HFF-Myc (cell line): Measurements from ENCODE around the gene VIM.
A peak's percentile ranks its signal among the peaks of the same experiment; 100 is the strongest.

ENCODE experiments used
- DNase-seq: peaks from one replicate; pipeline ENCODE4 v3.0.0-alpha.2; 2011; ENCODE audit warnings: low read depth; ENCODE audit errors: extremely low read depth
- H3K4me3 ChIP-seq: replicated peaks from 2 replicates; pipeline ENCODE4 v1.5.1; 2011; ENCODE audit warnings: low read depth, mild to moderate bottlenecking, control low read depth, low read length
- TF ChIP-seq, protein P1 (sequence below): IDR thresholded peaks from 2 replicates; pipeline ENCODE4 v1.5.1; 2012; ENCODE audit warnings: mild to moderate bottlenecking, low read depth, low read length, control low read depth; ENCODE audit errors: missing control alignments

Gene VIM

DNA sequence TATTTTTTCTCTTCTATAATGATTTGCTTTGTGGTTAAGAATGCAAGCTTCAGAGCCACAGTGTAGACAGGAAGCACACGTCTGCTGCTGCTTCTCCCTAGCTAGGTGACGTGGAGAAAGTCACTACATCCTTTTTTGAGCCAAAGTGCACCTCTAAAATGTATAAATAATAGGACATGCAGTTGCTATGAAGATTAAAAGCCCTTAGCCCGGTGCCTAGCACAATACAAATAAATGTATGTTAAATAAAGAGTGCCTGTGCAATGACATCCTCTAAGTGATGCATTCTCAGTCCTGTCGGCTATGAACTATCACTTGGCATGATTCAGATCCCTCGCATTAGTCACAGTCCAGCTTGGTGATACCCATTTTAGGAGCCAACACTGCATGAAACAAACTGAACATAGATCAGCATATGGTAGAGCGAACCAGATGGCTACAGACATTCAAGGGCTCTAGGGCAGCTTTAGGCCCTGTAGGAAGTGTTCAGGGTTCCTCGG is 21.8 kb upstream of the VIM start:
- TF ChIP-seq, protein P1, sequence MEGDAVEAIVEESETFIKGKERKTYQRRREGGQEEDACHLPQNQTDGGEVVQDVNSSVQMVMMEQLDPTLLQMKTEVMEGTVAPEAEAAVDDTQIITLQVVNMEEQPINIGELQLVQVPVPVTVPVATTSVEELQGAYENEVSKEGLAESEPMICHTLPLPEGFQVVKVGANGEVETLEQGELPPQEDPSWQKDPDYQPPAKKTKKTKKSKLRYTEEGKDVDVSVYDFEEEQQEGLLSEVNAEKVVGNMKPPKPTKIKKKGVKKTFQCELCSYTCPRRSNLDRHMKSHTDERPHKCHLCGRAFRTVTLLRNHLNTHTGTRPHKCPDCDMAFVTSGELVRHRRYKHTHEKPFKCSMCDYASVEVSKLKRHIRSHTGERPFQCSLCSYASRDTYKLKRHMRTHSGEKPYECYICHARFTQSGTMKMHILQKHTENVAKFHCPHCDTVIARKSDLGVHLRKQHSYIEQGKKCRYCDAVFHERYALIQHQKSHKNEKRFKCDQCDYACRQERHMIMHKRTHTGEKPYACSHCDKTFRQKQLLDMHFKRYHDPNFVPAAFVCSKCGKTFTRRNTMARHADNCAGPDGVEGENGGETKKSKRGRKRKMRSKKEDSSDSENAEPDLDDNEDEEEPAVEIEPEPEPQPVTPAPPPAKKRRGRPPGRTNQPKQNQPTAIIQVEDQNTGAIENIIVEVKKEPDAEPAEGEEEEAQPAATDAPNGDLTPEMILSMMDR: no peak
- DNase-seq: no peak
- H3K4me3 ChIP-seq: no peak overlapping the region

DNA sequence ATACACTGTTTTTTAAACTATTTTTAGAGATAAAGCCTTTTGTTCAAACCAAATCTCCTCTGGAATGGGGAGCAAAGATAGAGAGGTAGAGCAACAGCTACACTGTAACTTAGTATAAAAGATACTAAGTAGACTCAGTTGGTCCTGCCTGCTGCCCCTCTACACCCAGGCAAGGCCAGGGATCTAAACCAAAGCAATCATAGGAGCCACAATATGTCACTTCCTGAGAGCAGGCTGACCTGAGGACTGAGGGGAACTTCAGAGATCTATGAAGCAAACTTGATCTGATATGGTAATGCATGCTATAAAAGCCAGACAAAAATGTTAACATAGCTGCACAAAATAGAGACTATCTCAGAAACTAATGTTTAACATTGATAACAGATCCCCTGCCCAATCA is 19.6 kb upstream of the VIM start:
- TF ChIP-seq, protein P1: no peak
- H3K4me3 ChIP-seq: no peak overlapping the region
- no peak for DNase-seq

DNA sequence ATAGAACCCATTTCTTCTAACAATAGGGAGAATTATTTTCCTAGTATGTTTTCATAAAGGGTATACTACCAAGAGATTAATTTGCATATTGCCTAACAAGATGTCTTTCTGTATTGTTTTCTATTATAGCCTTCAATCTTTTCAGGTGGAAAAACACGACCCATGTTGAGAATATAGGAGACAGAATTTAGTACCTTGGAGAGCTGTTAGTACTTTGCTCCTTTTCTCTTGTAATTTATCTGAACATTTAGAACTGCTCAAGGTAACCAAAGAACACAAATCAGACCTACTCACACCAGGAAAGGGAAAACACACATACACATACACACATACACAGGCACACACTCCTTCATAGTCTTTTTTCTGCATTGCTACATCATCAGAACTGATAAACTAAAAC is 18.7 kb upstream of the VIM start:
- TF ChIP-seq, protein P1: no peak
- no peak overlapping the region for H3K4me3 ChIP-seq
- no peak for DNase-seq

DNA sequence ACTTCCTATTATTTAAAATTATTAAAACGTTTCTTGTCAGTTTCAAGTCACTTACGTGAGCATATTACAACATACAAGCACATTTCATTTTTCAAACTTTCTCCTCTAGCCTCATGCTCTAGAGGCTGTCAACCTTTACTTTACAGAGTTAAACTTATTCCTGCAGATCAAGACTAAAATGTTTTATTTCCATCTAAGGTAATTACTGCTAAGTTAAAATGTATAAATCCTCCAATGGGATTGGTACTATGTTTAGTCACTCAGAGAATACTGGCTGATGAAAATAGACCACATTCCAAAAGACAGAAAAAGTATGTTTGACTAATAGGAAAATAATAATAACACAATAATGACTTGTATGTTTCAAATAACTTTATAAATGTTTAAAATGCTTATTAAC is 18.2 kb upstream of the VIM start:
- TF ChIP-seq, protein P1: no peak
- no peak overlapping the region for H3K4me3 ChIP-seq
- DNase-seq: no peak

DNA sequence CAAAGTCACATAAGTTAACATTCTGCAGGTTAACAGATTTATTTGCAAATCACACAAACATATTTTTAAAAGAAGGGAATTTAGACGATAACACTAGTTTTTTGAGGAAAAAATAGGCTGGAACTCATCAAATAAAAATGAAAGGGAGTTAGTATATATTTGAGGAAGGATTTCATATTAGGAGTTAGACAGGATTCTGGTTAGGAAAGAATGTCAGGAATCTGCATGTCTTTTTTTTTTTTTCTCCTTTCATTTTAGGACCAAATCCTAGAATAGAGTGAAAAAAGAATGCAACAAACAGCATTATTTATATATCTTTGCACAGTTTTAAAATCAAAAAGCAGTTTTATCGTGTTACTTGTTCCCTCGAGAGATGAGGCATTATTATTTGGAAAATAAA is 17.7 kb upstream of the VIM start:
- TF ChIP-seq, protein P1: no peak
- no peak overlapping the region for H3K4me3 ChIP-seq
- no peak for DNase-seq

DNA sequence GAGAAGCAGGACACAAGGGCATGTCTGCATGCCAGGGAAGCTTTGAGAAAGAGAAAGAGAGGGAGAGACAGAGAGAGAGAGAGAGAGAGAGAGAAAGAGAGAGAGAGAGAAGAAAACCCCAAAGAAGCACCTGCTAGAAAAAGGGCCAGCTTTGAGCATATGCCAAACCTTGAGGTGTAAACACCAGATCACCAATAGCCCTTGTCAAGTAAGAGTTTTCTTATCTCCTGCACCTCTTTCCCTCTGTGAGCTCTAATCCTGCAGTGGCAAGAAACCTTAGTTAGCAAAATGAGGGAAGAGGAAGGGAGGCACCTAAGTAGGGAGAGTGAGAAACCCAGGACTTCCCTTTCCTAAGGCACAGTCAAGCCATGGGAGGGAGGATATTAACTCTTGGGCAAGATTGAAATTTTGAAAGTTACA is 15.2 kb upstream of the VIM start:
- H3K4me3 ChIP-seq: no peak overlapping the region
- DNase-seq: no peak
- TF ChIP-seq, protein P1: no peak

DNA sequence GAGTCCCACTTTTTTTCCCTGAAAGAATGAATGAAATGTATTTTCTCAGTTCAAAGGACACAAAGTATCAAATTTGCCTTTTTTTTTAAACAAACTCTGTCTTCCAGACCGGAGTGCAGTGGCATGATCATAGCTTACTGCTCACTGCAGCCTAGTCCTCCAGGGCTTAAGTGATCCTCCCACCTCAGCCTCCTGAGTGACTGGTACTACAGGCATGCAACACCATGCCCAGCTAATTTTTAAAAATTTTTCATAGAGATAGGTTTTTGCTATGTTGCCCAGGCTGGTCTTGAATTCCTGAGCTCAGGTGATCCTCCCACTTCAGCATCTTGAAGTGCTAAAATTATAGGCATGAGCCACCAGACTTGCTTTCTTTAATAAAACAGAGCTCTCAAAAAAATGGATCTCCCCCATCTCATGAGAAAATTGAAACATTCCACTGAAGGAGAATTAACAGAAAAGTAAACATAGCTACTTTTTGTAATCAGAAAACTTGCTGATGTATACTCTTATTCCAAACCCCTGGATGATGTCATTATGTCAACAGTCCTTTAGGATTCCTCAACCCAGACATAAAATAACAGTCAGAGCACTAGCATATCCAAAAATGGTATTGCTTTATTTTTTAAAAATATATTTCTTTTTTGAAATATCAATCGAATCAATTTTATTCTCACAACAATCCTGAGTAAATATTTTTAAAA is 14.2 kb upstream of the VIM start:
- peak overlapping the region; percentile 50 for H3K4me3 ChIP-seq
- TF ChIP-seq, protein P1: no peak
- no peak for DNase-seq
